ENCODE data around the gene TGM5.
A peak's percentile ranks its signal among the peaks of the same experiment; 100 is the strongest.
"Not testable (repeated sequence)": the region's sequence is repeated elsewhere in the genome, so short reads cannot be mapped to it uniquely, and the experiment has no call there.

The TGM5 gene

GRCh38 chr15:43214592-43215295 lies 52.0 kb downstream of the TGM5 start:
- DNase-seq, result no peak

GRCh38 chr15:43214169-43214568 lies 52.6 kb downstream of the TGM5 start:
- no peak for DNase-seq

GRCh38 chr15:43213466-43213865 lies 53.3 kb downstream of the TGM5 start:
- no peak for DNase-seq

- DNase-seq, result no peak
These were observed 53.8 kb downstream of the TGM5 start for GRCh38 chr15:43212951-43213350.

GRCh38 chr15:43212299-43212698 lies 54.4 kb downstream of the TGM5 start:
- DNase-seq, result no peak

- no peak for DNase-seq
These were observed 55.4 kb downstream of the TGM5 start for GRCh38 chr15:43211224-43211735.

GRCh38 chr15:43210807-43211206 lies 55.9 kb downstream of the TGM5 start:
- no peak for DNase-seq

GRCh38 chr15:43210172-43210745 lies 56.5 kb downstream of the TGM5 start:
- DNase-seq, result no peak

GRCh38 chr15:43209059-43209824 lies 57.5 kb downstream of the TGM5 start:
- DNase-seq, result no peak

GRCh38 chr15:43208052-43209002 lies 58.4 kb downstream of the TGM5 start:
- no peak for DNase-seq

GRCh38 chr15:43207024-43207423 lies 59.7 kb downstream of the TGM5 start:
- DNase-seq, result no peak

GRCh38 chr15:43206054-43206453 lies 60.7 kb downstream of the TGM5 start:
- DNase-seq, result no peak

- peak; percentile 36 to 47 for DNase-seq
These were observed 62.5 kb downstream of the TGM5 start for GRCh38 chr15:43204016-43204901.

GRCh38 chr15:43199945-43200488 lies 66.7 kb downstream of the TGM5 start:
- DNase-seq, result no peak

- no peak for DNase-seq
These were observed 67.7 kb downstream of the TGM5 start for GRCh38 chr15:43198992-43199391.

- DNase-seq, result not testable (repeated sequence)
These were observed 68.2 kb downstream of the TGM5 start for GRCh38 chr15:43198556-43198955.

- not testable (repeated sequence) for DNase-seq
These were observed 69.0 kb downstream of the TGM5 start for GRCh38 chr15:43197773-43198172.

- DNase-seq, result no peak
These were observed 69.8 kb downstream of the TGM5 start for GRCh38 chr15:43196760-43197548.

- DNase-seq, result no peak
These were observed 71.9 kb downstream of the TGM5 start for GRCh38 chr15:43194795-43195194.

GRCh38 chr15:43193710-43194109 lies 73.0 kb downstream of the TGM5 start:
- no peak for DNase-seq

Measured in CD4-positive, alpha-beta T cell treated with Interleukin-1 beta for 1 hour (primary cell).